ENCODE results near the gene LRRN3.

DNA sequence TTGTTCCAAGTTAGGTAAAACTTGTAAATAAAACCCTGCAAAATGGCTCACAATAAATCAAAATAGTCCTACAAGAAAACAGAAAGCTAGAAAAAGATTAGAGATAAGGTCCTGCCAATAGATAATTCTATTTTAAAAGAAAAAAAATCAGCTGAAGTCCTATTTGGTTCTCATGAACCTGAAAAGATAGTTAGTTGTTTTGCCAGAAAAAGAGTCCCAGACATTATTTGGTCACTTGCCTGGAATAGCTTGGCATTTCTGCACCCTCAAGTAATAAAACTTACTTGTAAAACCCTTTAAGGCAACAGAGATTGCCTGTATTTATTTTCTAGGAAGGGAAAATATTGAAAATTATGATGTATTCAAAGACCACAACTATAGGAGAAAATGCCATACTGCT, 47.7 kb downstream of the LRRN3 start:
- TF ChIP-seq, protein P1, sequence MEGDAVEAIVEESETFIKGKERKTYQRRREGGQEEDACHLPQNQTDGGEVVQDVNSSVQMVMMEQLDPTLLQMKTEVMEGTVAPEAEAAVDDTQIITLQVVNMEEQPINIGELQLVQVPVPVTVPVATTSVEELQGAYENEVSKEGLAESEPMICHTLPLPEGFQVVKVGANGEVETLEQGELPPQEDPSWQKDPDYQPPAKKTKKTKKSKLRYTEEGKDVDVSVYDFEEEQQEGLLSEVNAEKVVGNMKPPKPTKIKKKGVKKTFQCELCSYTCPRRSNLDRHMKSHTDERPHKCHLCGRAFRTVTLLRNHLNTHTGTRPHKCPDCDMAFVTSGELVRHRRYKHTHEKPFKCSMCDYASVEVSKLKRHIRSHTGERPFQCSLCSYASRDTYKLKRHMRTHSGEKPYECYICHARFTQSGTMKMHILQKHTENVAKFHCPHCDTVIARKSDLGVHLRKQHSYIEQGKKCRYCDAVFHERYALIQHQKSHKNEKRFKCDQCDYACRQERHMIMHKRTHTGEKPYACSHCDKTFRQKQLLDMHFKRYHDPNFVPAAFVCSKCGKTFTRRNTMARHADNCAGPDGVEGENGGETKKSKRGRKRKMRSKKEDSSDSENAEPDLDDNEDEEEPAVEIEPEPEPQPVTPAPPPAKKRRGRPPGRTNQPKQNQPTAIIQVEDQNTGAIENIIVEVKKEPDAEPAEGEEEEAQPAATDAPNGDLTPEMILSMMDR (IDR thresholded peaks at IDR 0.05 in 2 of 3, conservative IDR thresholded peaks at IDR 0.05 in 1 of 3; ENCODE audit: control insufficient read depth in 2 of 3, extremely low read depth in 1 of 3, insufficient read depth in 1 of 3, low read depth in 3 of 3, low read length in 3 of 3): no peak
- no peak for TF ChIP-seq CHD1 (IDR thresholded peaks at IDR 0.05; ENCODE audit: low read depth, low read length)
- TF ChIP-seq ZZZ3 (IDR thresholded peaks at IDR 0.05; ENCODE audit: control insufficient read depth, insufficient read length, low read depth): no peak

Data from GM12878 (cell line).